Measurements from ENCODE around the gene EME2. TPM values are rescaled to one million over a fixed set of nuclear protein-coding genes. Genes with fewer than 3 reads are reported as not detected.

EME2 gene
- total and polyA plus RNA-seq, 2 of the 13 experiments (the other 11 are each of a cell fraction or from before 2014, with no cell fraction given), result 4.4 to 7.6 TPM

GRCh38 chr16:1794221-1794871, 21.7 kb downstream of the EME2 start (continued):
- 0 out of 2 replicates have a peak, but pooled peaks have one; percentile 39 for TF ChIP-seq HOMEZ (CRISPR knock-in tag; IDR thresholded peaks at IDR 0.05; ENCODE audit: low read depth)
- no peak for TF ChIP-seq ZNF597 (CRISPR knock-in tag; IDR thresholded peaks at IDR 0.05)
- no peak for TF ChIP-seq SAFB2 (CRISPR knock-in tag; IDR thresholded peaks at IDR 0.05; ENCODE audit: borderline replicate concordance, low read depth)
- TF ChIP-seq ZSCAN12 (CRISPR knock-in tag; IDR thresholded peaks at IDR 0.05), result no peak
- no peak for TF ChIP-seq CENPT (CRISPR knock-in tag; IDR thresholded peaks at IDR 0.05; ENCODE audit: low read depth)
- TF ChIP-seq SRY (CRISPR knock-in tag; IDR thresholded peaks at IDR 0.05), result 0 out of 2 replicates have a peak, but pooled peaks have one; percentile 16
- no peak; the same call in 1 of the 2 replicates for TF ChIP-seq POLR2G (IDR thresholded peaks at IDR 0.05; ENCODE audit: low read depth, low read length)
- peak; percentile 80; the same call in 1 of the 2 replicates for TF ChIP-seq ARID4A (CRISPR knock-in tag; IDR thresholded peaks at IDR 0.05; ENCODE audit: borderline replicate concordance)
- peak; percentile 52 for TF ChIP-seq POGZ (CRISPR knock-in tag; IDR thresholded peaks at IDR 0.05)
- TF ChIP-seq TCF7 (IDR thresholded peaks at IDR 0.05; ENCODE audit: low read depth), result no peak
- TF ChIP-seq CBX2 (IDR thresholded peaks at IDR 0.05; ENCODE audit: low read depth, low read length), result no peak
- no peak for TF ChIP-seq CBX2 (CRISPR knock-in tag; IDR thresholded peaks at IDR 0.05; ENCODE audit: low read depth)
- TF ChIP-seq NR2F1 (CRISPR knock-in tag; IDR thresholded peaks at IDR 0.05), result peak; percentile 34 to 48; a peak in 3 of 4 replicates
- no peak; the same call in 1 of the 2 replicates for TF ChIP-seq GATAD2A (CRISPR knock-in tag; IDR thresholded peaks at IDR 0.05)
- no peak for TF ChIP-seq MIER2 (CRISPR knock-in tag; IDR thresholded peaks at IDR 0.05)
- TF ChIP-seq EED (CRISPR knock-in tag; IDR thresholded peaks at IDR 0.05), result no peak
- TF ChIP-seq TARDBP (CRISPR knock-in tag; IDR thresholded peaks at IDR 0.05), result no peak
- TF ChIP-seq ZNF234 (CRISPR knock-in tag; conservative IDR thresholded peaks at IDR 0.05), result no peak
- 0 out of 2 replicates have a peak, but pooled peaks have one; percentile 51 for TF ChIP-seq ZNF414 (CRISPR knock-in tag; IDR thresholded peaks at IDR 0.05)

Data from HepG2 (cell line).